Endodermal cell (in vitro differentiated cells): ENCODE data around the gene ICA1L. TPM values are rescaled to one million over a fixed set of nuclear protein-coding genes. Genes with fewer than 3 reads are reported as not detected.

ENCODE experiments used
- DNase-seq: peaks from one replicate; pipeline ENCODE4 v3.0.0-alpha.2; 2017
- H3K27ac ChIP-seq: 2 replicates; pipeline ENCODE4 v1.5.1; 2013; ENCODE audit warnings: mild to moderate bottlenecking, low read depth, low read length, moderate library complexity
- H3K27me3 ChIP-seq: 2 replicates; pipeline ENCODE4 v1.6.1; 2013; ENCODE audit warnings: mild to moderate bottlenecking, low read length, moderate library complexity; ENCODE audit not compliant: insufficient read depth, control insufficient read depth, poor library complexity, severe bottlenecking
- H3K36me3 ChIP-seq: 2 replicates; pipeline ENCODE4 v1.7.0; 2013; ENCODE audit warnings: mild to moderate bottlenecking, low read length, moderate library complexity; ENCODE audit not compliant: control insufficient read depth, insufficient read depth
- H3K4me1 ChIP-seq: one replicate; pipeline ENCODE4 v1.7.0; 2013; ENCODE audit warnings: low read length; ENCODE audit not compliant: control insufficient read depth, insufficient read depth
- H3K4me3 ChIP-seq: 2 replicates; pipeline ENCODE4 v1.5.1; 2013; ENCODE audit warnings: mild to moderate bottlenecking, low read length, moderate library complexity
- H3K9ac ChIP-seq: 2 replicates; pipeline ENCODE4 v1.6.1; 2013; ENCODE audit warnings: mild to moderate bottlenecking, low read length, moderate library complexity; ENCODE audit not compliant: poor library complexity, severe bottlenecking; ENCODE audit errors: extremely low read depth
- H3K9me3 ChIP-seq: 2 replicates; pipeline ENCODE4 v1.6.1; 2013; ENCODE audit warnings: mild to moderate bottlenecking, low read length, moderate library complexity; ENCODE audit not compliant: control insufficient read depth
- H3K27ac Mint-ChIP-seq: 2 replicates; pipeline ENCODE4 v1.8.0; 2020; ENCODE audit warnings: mixed read lengths
- H3K27me3 Mint-ChIP-seq: 2 replicates; pipeline ENCODE4 v1.8.0; 2021; ENCODE audit warnings: mild to moderate bottlenecking, mixed read lengths; ENCODE audit not compliant: insufficient read depth
- H3K36me3 Mint-ChIP-seq: 2 replicates; pipeline ENCODE4 v1.8.0; 2020; ENCODE audit warnings: low read depth, mixed read lengths
- H3K4me1 Mint-ChIP-seq: 2 replicates; pipeline ENCODE4 v1.8.0; 2020; ENCODE audit warnings: mixed read lengths
- H3K4me3 Mint-ChIP-seq: 2 replicates; pipeline ENCODE4 v1.8.0; 2020; ENCODE audit warnings: mild to moderate bottlenecking, moderate library complexity, mixed read lengths
- H3K9me3 Mint-ChIP-seq: 2 replicates; pipeline ENCODE4 v1.8.0; 2020; ENCODE audit warnings: mild to moderate bottlenecking, mixed read lengths
- WGBS, 2 experiments: methylation state at CpG; one replicate each; pipeline versions ENCODE4 v1.1.5 to v1.1.7; 2013; ENCODE audit warnings: missing lambda C conversion rate in 2 of 2, mixed read lengths in 1 of 2; ENCODE audit not compliant: insufficient coverage in 1 of 2, insufficient read length in 1 of 2; 5-methylcytosine and 5-hydroxymethylcytosine counted together
- total RNA-seq, 2 donors: library from RNA; stranded (reverse); fragmentation: NEBNext Ultra II Directional in 1 of 2; extraction: Animal tissue kit (Norgen Biotek cat#: 25700) in 1 of 2; gene quantifications; 2 replicates in 1 of 2; 3 replicates in 1 of 2; pipeline ENCODE4 v1.2.1, GENCODE V29; 2021
- TF ChIP-seq, protein P1 (sequence below): fragments of 200-600 bp; sonication (generic); conservative IDR thresholded peaks from 2 replicates; pipeline ENCODE4 v1.5.0; 2021; ENCODE audit warnings: antibody characterized with exemption, mild to moderate bottlenecking

ICA1L gene
- total RNA-seq, 2 donors from 2014 or later = 8.2 to 12.2 TPM

GRCh38 chr2:202774104-202774503, 97.5 kb downstream of the ICA1L start:
- no peak for DNase-seq
- TF ChIP-seq, protein P1, sequence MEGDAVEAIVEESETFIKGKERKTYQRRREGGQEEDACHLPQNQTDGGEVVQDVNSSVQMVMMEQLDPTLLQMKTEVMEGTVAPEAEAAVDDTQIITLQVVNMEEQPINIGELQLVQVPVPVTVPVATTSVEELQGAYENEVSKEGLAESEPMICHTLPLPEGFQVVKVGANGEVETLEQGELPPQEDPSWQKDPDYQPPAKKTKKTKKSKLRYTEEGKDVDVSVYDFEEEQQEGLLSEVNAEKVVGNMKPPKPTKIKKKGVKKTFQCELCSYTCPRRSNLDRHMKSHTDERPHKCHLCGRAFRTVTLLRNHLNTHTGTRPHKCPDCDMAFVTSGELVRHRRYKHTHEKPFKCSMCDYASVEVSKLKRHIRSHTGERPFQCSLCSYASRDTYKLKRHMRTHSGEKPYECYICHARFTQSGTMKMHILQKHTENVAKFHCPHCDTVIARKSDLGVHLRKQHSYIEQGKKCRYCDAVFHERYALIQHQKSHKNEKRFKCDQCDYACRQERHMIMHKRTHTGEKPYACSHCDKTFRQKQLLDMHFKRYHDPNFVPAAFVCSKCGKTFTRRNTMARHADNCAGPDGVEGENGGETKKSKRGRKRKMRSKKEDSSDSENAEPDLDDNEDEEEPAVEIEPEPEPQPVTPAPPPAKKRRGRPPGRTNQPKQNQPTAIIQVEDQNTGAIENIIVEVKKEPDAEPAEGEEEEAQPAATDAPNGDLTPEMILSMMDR = no peak
- Mint-ChIP-seq H3K36me3 (peaks cover 51% of the 10 kb centered on the region), H3K27ac (peak overlapping the region; percentile 53), H3K4me1 (no peaks in the 10 kb centered on the region), H3K4me3 (no peak overlapping the region), H3K9me3 (no peaks in the 10 kb centered on the region), H3K27me3 (no peaks in the 10 kb centered on the region)
- Histone ChIP-seq H3K9me3 (no peaks in the 10 kb centered on the region), H3K27me3 (no peaks in the 10 kb centered on the region), H3K4me1 (no peaks in the 10 kb centered on the region), H3K36me3 (peaks cover 42% of the 10 kb centered on the region), H3K9ac (no peak overlapping the region), H3K4me3 (no peak overlapping the region), H3K27ac (no peak overlapping the region)
- WGBS, 2 experiments = 96 to 97% methylated on average over 21 to 37 of the region's 37 CpGs

DNA sequence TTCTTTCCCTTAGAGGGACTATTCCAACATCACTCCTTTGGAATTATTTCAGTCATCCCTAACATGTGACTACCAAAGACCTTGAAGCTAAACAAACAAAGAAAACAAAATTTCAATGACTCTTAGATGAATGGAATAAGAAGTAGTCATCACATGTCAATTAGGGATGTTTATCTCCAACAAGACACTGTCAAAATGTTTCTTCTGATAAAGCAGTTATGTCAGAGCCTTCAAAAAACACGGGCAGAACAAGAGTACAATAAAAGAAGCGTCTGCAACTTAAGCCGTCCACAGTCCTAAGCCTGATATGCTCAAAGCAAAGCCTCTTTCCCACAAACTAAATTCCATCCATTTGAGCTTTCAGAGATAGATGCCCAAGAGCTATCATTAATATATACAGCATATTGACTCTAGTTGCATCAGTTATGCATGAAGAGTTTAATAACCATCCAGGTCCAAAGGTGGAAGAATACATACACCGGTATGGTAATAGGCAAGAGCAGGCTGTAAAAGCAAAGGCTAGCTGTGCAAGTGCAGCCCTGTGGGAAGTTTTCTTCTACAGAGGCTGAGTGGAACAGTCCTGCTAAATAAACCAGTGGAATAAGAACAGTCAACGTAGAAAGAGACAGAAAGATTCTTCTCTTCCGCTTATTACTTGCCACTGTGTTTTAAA, 98.1 kb downstream of the ICA1L start:
- Mint-ChIP-seq H3K27me3 (no peaks in the 10 kb centered on the region), H3K4me3 (no peak overlapping the region), H3K4me1 (no peaks in the 10 kb centered on the region), H3K9me3 (no peaks in the 10 kb centered on the region), H3K36me3 (peaks cover 46% of the 10 kb centered on the region), H3K27ac (no peak overlapping the region)
- H3K36me3 ChIP-seq = peaks cover 39% of the 10 kb centered on the region
- 92 to 95% methylated on average over 6 of the region's 6 CpGs for WGBS, 2 experiments
- no peaks in the 10 kb centered on the region for H3K27me3 ChIP-seq
- H3K9me3 ChIP-seq = no peaks in the 10 kb centered on the region
- H3K4me1 ChIP-seq = no peaks in the 10 kb centered on the region
- H3K9ac ChIP-seq = no peak overlapping the region
- H3K4me3 ChIP-seq = no peak overlapping the region
- DNase-seq = no peak
- TF ChIP-seq, protein P1 = no peak
- no peak overlapping the region for H3K27ac ChIP-seq

DNA sequence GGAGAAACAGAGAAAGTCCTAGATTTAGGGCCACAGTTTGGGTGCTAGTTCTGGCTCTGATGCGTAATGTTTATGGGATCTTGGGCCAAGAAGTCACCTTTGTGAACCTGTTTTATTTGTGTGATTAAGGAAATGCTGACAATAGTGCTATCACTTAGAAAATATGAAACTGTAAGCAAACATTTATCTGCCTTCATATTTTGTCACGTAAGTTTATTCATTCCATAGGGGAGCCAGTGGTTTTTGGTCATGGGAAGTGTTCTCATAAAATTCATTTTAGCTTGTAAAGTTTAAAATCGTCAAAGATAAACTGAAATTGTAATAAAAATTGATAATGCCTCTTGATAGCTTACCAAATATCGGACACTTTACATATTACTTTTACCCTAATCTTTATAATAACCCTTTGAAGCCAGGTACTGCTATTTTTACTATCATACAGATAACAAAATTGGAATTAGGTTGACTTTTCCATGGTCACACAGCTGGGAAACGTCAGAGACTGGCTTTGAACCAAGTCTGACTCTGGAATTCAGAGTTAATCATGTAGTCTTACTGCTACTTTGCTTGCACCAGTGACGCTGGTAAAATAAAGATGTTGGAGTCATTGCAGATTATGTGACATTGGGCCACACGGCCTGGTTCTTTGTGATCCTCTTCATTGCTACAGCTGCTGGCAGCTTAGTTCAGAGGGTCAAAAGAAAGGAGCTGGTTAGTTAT, 99.7 kb downstream of the ICA1L start:
- 91 to 96% methylated on average over 5 to 7 of the region's 7 CpGs for WGBS, 2 experiments
- H3K4me3 Mint-ChIP-seq = no peak overlapping the region
- Histone ChIP-seq H3K9me3 (no peaks in the 10 kb centered on the region), H3K36me3 (peaks cover 34% of the 10 kb centered on the region), H3K4me3 (no peak overlapping the region), H3K9ac (no peak overlapping the region), H3K27me3 (no peaks in the 10 kb centered on the region), H3K27ac (no peak overlapping the region), H3K4me1 (no peaks in the 10 kb centered on the region)
- no peaks in the 10 kb centered on the region for H3K4me1 Mint-ChIP-seq
- H3K36me3 Mint-ChIP-seq = peaks cover 45% of the 10 kb centered on the region
- no peak overlapping the region for H3K27ac Mint-ChIP-seq
- no peaks in the 10 kb centered on the region for H3K9me3 Mint-ChIP-seq
- TF ChIP-seq, protein P1 = no peak
- no peaks in the 10 kb centered on the region for H3K27me3 Mint-ChIP-seq
- DNase-seq = no peak
